Measurements from ENCODE around the gene ARVCF.

The ARVCF gene

GRCh38 chr22:20052309-20053259, 36.0 kb upstream of the ARVCF start:
- no peak for DNase-seq

DNA sequence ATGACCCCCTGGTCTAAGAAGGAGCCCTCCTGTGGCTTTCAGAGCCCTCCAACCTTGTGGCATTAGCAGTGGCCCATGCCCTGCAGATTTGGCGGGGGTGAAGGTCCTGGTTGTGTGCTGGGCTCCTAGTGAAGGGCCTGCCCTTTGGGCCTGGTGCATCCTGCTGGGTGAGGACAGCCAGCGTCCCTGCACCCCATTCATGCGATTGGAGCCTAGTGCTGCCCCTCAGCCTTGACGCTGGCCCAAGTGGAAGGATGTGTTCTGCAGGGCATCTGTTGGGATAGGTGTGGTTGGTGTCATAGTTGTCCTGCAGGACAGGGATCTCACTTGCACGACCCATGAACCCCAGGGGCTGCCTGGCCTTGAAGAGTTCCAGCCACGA, 35.3 kb upstream of the ARVCF start:
- DNase-seq = no peak

DNA sequence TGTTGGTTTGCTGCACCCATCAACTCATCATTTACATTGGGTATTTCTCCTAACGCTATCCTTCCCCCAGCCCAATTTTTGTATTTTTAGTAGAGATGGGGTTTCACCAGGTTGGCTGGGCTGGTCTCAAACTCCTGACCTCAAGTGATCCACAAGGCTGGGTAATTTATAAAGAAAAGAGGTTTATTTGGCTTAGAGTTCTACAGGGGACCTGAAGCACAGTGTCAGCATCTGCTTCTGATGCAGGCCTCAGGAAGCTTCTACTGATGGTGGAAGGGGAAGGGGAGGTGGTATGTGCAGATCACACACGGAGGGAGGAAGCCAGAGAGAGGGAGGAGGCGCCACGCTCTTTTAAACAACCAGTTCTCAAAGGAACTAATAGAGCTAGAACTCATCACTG, 30.1 kb upstream of the ARVCF start:
- DNase-seq = no peak

- DNase-seq = no peak
These were observed 28.0 kb upstream of the ARVCF start for GRCh38 chr22:20044495-20045151.

GRCh38 chr22:20043997-20044342, 27.3 kb upstream of the ARVCF start:
- no peak for DNase-seq

DNA sequence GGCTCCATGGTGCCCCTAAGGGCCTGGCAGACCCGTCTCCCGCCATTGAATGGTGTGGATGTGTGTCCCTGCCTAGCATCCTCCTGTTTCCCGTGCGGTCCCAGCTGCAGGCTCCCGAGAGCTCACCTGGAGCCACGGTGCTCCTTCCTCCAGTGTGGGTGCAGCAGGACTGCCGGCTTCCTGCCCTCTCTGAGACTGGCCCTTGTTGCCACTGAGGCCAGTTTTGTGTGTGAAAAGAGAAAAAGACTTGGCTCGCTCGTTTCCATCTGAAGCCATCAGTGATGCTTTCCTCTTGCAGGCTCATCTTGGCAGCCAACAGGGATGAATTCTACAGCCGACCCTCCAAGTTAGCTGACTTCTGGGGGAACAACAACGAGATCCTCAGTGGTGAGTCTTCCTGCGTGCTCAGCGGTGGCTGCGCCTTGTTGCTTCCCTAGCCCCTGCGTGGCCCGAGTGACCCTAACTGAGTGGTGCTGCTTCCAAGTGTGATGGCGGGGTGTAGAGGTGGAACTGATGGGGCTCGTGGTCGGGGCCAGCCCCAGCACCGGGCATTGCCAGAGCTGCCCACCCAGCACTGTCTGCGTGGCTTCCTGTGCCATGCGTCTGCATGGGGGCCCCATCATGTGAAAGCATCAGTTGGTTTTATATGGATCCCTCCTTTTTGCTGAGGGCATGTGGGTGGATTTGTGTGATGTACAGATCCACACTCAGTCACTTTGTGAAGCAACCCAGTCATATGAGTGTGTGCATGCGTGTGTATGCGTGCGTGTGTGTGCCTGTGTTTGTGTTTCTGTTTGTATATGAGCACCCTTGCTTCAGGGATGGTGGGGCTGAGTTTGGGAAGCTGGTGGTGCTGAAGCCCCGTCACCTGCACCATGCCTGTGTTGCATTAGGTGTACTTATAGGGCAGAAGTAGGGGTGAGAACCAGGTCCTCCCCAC, 26.7 kb upstream of the ARVCF start:
- no peak for DNase-seq

GRCh38 chr22:20040327-20041200, 23.9 kb upstream of the ARVCF start:
- no peak for DNase-seq

DNA sequence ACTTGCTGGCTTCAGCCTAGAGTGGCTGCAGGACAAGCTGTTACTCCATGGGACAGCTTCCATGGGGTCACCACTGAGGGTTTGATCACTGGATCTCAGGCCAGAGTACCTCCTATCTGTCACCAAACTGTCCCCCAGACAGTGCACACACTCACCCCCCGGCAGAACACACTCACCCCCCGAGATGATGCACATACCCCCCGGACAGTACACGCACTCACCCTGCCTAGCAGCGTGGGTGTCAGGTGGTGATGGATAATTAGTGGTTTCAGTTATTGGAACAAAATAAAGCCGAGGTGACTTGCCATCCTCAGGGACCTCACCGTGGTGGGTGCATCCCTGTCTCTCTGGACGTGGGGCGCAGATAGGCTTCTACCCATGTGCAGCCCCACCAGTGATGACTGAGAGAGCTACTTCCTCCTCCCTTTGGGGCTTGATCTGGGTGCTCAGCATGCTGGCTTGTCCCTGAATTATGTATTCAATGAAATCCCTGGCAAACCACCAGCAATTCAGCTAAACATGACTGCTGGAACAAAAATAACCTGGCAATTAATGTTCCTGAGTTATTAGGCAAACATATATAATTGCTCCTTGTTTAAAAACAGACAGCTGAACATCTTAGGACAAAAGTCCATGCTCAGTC, 23.2 kb upstream of the ARVCF start:
- DNase-seq = no peak

DNA sequence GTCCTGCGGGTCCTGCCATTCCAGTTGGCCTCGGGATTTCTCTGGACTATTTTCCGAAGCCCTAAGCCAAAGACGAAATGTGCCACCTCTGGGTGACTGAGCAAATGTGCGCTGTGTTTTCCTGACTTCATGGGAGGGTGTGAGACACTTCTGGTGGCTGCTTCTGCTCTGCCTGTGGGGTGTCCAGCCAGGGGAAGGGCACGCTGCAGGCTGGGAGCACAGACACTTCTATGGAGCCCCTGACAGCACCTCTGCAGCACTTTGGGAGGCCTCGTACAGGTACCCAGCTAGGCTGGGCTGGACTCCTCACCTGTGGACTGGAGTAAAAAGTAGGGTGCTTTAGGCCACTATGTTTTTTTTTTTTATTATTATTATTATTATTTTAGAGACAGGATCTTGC, 22.0 kb upstream of the ARVCF start:
- DNase-seq = no peak

- no peak for DNase-seq
These were observed 20.8 kb upstream of the ARVCF start for GRCh38 chr22:20037419-20037818.

GRCh38 chr22:20036535-20037392, 20.1 kb upstream of the ARVCF start:
- no peak for DNase-seq

GRCh38 chr22:20036084-20036482, 19.5 kb upstream of the ARVCF start:
- no peak for DNase-seq

DNA sequence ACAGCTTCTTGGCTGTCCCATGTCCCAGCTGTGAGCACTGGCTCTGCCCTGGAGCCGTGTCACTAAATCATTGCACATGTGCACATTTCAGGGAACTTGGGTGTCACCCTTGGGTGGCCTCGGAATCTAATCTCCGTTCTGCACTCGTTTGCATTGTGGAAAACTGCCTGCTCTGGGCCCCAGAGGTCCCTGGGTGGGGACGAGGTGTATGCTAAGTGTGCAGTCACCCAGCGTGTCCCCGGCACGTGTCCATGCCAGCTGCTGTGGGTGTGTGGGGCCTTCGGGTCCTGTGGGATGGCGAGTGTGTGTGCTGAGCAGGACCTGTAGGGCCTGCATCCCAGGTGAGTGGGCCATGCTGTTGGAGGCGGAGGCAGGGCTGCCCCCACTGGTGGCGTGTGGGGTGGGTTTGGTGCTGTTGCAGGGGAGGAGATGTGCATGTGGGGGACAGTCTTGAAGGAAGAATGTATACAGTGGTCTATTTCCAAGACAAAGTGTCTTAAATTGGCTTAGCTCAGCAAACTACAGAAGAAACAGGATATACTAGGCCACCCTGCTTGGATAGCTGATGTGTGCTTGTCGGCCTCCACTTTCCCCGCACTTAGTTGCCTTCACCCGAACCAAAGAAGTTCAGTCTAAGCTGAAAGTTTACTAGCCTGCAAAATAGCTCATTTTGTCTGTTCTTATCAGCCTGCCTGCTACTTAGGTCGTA, 18.9 kb upstream of the ARVCF start:
- no peak for DNase-seq

DNA sequence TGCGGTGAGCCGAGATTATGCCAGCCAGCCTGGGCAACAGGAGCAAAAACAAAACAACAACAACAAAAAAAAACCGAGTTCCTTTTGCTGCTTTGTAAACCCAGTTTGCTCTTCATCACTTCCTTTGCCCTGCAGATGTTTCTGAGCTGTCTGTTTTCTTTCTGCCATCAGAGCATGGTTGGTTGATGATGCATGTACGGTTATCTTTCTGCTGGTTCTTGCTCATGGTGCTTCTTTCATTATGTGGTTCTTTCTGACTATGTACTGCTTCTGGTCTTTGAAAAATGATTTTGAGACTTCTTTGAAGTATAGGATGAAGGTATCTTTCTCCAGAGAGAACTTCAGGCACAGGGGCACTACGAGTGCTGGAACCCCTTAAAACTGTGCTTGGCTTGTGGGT, 17.5 kb upstream of the ARVCF start:
- no peak for DNase-seq

DNA sequence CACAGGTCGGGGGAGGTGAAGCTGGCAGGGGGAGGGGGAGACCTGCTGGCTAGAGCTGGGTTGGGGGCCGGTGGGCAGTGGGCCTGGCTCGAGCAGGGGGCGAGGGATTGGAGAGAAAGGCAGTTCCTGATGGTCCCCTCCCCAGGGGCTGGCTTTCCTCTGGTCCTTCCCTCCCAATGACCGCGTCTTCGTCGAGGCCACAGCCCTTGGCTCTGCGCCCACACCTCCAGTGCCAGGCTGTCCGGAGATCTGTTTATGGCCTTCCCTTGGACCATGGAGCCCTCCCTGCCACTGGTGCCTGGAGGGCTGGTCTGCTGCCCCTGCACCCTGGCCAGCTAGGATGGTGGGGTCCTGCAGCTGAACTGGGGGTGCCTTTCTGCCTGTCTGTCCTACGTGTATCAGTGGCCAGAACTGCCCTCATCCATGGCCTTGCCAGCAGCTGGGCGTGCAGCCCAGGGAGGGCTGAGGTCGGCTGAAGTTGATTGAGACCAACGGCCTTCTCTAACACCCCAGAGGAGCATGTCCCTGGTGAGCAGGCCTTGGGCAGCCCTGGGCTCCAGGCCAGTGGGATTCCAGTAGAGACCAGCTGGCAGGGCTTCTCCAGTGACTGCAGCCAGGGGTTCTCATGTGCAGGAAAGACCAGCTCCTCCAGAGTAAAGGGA, 16.6 kb upstream of the ARVCF start:
- DNase-seq = no peak

DNA sequence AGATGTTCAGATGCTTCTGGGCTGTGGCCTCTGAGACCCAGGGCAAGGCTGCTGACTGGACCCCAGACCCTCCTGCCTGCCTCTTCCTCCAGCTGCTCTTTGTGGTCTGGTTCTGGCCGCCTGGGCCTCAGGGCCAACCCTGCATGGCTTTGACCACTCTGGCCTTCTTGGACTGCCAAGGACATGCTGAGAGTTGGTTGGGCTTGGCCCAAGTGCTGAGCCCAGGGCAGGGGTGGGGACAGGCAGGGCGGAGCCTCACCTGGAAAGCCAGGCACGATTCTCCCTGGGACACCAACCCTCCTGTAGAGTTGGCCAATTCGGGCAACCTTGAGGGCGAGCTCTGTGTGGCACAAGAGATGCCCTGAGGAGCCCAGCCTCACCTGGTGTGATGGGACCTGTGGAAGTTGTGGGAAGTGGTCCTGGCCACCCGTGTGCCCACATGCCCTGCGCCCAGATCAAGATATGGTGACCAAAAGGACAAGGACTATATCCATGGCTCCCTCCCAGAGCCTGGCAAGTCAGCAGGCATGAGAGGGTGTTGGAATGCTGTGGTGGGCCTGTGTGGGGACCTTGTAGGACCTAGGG, 15.9 kb upstream of the ARVCF start:
- DNase-seq = no peak

GRCh38 chr22:20031732-20032406, 15.2 kb upstream of the ARVCF start:
- DNase-seq = no peak

DNA sequence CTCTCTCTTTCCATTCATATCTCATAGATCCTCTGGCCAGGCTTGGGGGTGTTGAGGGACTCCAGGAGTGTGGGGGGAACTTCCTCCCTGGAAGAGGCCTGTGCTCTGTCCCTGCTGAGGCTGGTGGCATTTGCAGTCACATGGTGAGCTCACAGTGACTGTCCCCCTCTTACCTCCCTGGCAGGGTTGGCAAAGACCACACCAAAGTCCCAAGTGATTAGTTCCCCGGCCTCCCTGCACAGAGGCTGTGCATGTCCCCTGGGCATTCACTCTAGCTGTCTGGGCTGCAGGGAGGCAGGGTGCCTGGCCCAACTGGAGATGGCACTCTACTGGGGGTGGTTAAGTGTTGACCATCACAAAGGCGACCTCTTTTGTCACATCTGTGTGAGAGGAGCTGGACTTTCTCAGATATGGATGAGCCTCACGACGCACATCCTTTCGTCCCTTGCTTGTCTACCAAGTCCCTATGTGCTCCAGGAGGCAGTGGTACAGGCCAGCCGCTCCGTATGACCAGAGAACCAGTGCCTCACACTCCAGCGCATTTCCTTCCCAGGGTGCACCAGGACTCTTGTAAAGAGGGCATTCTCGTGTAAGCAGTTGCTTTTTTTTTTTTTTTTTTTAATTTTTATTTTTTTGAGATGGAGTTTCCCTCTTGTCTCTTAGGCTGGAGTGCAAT, 13.1 kb upstream of the ARVCF start:
- DNase-seq = no peak

Data from NCI-H1930 (cell line).